GM10266 (cell line): ENCODE data around the gene ZNF157.
A peak's percentile ranks its signal among the peaks of the same experiment; 100 is the strongest.
"Not testable (repeated sequence)": the region's sequence is repeated elsewhere in the genome, so short reads cannot be mapped to it uniquely, and the experiment has no call there.

Source experiments
- DNase-seq: peaks from one replicate; pipeline ENCODE4 v3.0.0; 2012; ENCODE audit errors: extremely low spot score
- TF ChIP-seq, protein P1 (sequence below): IDR thresholded peaks from 2 replicates; pipeline ENCODE4 v1.5.1; 2012; ENCODE audit warnings: mild to moderate bottlenecking, low read depth; ENCODE audit not compliant: control insufficient read depth, insufficient read depth; ENCODE audit errors: missing control alignments

ZNF157 gene

DNA sequence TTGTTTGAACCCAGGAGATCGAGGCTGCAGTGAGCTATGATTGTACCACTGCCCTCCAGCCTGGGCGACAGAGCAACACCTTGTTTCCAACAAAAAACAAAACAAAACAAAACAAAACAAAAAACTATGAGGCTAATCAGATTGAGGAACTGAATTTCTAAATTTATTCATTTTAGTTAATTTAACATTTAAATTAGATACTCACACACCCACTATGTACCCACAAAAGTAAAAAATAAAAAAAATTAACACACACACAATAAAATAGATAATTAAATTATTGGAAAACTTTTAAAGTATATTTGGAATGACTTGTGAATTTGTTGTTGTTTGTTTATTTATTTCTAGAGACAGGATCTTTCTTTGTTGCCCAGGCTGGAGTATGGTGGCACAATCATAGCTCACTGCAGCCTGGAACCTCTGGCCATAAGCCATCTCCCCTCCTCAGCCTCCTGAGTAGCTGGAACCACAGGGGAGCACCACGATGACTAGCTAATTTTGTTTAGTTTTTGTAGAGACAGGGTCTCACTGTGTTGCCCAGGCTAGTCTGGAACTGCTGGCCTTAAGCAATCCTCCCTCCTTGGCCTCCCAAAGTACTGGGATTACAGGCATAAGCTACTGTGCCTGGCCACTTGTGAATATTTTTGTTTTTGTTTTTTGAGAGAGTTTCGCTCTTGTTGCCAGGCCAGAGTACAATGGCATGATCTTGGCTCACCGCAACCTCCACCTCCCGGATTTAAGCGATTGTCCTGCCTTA is 9.8 kb upstream of the ZNF157 start:
- no peak for DNase-seq
- TF ChIP-seq, protein P1, sequence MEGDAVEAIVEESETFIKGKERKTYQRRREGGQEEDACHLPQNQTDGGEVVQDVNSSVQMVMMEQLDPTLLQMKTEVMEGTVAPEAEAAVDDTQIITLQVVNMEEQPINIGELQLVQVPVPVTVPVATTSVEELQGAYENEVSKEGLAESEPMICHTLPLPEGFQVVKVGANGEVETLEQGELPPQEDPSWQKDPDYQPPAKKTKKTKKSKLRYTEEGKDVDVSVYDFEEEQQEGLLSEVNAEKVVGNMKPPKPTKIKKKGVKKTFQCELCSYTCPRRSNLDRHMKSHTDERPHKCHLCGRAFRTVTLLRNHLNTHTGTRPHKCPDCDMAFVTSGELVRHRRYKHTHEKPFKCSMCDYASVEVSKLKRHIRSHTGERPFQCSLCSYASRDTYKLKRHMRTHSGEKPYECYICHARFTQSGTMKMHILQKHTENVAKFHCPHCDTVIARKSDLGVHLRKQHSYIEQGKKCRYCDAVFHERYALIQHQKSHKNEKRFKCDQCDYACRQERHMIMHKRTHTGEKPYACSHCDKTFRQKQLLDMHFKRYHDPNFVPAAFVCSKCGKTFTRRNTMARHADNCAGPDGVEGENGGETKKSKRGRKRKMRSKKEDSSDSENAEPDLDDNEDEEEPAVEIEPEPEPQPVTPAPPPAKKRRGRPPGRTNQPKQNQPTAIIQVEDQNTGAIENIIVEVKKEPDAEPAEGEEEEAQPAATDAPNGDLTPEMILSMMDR = no peak

DNA sequence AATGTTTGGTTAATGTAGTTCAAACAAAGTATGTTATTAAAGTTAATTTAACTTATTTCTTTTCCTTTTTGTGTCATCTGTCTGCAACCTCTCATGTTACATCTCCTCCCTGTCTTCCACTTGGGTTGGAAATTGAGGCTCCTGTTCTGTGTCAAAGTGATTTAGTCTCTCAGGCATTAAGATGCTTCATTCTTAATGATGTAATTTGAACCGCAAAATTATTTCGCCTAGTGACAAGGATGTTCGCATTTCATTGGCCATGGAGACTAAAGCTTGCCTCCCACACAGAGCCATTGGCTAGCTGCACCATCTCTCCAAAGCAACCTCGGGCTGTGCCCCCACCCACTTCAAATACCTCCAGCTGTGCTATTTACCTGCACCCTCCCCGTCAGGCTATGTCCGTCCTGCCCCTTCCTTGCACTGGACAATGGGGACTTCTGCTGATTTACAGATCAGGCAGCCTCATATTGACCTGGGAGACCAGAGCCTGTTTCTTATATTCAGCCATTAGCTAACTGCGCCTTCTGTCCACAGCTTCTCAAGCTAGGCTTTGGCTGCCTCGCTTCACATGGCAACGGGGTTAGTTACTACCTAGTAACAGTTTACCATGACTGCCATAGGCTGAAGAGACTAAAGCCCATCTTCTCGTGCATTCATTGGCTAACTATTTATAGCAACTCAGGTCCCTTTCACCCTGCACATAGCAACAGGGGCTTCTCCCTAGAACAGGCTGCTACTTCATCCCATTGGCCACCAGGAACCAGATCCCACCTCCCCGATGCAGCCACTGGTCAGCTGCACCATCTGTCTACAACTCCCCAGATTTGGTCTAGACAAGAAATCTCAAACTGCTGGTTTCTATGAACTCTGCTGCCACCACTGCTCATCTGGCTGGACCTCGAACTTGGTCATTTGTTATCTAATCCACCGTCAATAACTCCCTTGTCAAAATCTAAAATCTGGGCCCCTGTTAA is 8.6 kb upstream of the ZNF157 start:
- TF ChIP-seq, protein P1 = peak; percentile 25
- peak; percentile 82 for DNase-seq

DNA sequence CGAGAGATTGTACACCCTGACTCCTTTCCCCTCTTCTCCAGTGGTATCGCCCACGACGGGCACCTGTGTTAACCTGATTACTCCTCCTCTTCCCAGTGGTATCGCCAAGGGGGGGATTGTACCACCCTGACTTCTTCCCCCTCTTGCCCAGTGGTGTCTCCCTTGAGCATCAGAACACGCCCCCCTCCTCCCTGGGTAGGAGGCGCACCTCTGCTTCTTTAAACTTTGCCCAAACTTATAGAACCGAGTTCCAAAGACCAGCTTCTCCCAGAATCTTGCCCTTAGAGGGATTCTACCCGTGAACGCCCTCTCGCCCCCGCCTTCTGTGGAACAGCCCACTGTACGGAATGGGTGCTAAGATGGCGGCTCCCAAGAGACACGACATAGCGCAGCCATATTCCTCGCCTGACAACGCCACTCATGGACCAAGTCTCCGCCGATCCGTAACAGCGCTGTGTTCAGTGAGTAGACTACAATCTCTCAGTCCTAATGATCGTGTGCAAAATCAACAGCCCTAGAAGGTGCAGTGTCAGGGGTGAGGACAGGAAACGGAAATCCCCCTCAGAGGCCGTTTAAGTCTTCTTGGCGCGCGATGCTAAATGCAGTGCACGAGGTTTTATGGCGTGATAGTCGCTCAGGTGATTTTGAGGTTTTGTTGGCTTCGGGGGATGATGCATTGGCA is 4.2 kb upstream of the ZNF157 start:
- DNase-seq = peak; percentile 45
- TF ChIP-seq, protein P1 = no peak

DNA sequence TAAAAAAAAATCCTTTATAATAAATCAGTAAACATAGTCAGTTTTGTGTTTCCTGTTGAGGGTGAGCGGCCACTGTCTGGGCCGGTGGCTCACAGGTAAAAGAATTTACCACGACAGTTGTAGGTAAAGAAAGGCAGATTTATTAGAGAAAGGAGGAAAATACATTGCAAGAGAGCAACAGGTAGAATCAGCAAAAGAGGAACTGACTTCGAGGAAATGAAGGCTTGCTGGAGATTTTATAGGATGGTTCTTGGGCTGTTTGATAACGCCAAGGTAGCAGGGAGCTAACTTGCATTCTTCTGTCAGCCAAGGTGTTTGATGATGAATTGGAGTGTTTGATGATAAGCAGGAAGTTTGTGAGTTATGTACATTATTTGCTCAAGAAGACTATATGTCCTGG is 2.8 kb downstream of the ZNF157 start:
- TF ChIP-seq, protein P1 = no peak
- DNase-seq = no peak

DNA sequence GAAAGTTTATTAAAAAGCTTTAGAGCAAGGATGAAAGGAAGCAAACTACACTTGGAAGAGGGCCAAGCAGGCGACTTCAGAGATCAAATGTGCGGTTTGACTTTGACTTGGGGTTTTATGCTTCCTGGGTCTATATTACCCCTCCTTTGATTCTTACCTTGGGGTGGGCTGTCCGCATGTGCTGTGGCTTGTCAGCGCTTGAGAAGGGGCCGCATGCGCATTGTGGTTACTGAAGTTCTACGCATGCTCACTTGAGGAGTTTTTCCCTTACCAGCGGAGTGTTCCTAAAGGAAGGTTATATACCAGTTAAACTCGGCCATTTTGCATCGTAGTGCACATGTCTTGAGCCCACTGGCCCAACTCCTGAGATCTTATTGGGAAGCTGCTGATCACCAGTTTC is 9.9 kb downstream of the ZNF157 start:
- DNase-seq = no peak

DNA sequence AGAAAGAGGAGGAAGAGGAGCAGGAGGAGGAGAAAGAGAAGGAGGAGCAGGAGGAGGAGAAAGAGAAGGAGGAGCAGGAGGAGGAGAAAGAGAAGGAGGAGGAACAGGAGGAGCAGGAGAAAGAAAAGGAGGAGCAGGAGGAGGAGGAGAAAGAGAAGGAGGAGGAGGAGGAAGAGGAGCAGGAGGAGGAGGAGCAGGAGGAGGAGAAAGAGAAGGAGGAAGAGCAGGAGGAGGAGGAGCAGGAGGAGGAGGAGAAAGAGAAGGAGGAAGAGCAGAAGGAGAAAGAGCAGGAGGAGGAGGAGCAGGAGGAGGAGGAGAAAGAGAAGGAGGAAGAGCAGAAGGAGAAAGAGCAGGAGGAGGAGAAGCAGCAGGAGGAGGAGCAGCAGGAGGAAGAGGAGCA is 10.5 kb downstream of the ZNF157 start:
- not testable (repeated sequence) for DNase-seq

More for the DNA sequence above, 9.9 kb downstream of the ZNF157 start:
- TF ChIP-seq, protein P1 = no peak

DNA sequence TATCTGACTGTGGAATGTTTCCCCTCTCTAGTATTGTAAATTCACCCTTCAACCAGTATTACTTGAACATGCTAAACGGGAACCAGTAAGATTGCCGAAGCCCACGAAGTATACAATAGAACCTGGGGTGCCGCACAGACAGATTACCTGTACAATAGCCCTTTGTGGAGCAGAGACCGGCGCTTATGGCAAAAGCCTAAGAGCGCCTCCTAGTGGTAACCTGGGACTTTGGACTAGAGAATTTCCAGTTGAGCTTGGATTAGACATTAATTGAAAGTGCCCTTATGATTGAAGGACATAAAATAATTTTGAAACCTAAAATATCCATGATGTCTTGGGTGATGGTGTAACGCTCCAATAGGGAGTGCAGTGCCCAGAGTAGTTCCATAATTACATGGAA is 14.1 kb downstream of the ZNF157 start:
- TF ChIP-seq, protein P1 = peak; percentile 60
- peak; percentile 23 for DNase-seq
